HG02884 (cell line): ENCODE results near the gene PCARE.

ENCODE experiments used
- ATAC-seq: cut with Tn5 transposase; IDR thresholded peaks from one replicate; pipeline ENCODE4 v1.9.1; 2021; ENCODE audit warnings: mild to moderate bottlenecking, moderate library complexity; ENCODE audit not compliant: unreplicated experiment

Gene PCARE

DNA sequence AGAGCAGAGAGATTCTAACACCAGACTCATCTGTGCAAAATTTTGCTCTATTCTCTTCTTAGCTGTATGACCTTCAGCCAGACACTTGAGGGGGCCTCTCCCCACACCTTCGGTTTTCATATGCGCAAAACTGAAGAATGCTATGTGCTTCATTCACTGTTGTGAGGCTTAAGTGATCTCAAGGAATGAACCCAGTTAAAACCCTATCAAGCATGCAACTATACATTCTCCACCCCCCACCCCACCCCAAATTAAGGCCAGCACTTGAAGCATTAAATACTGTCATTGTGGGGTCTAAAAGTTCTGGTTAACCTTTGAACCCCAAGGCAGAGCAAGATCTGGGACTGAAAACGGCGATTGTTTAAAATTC is 10.0 kb downstream of the PCARE start:
- no peak for ATAC-seq

DNA sequence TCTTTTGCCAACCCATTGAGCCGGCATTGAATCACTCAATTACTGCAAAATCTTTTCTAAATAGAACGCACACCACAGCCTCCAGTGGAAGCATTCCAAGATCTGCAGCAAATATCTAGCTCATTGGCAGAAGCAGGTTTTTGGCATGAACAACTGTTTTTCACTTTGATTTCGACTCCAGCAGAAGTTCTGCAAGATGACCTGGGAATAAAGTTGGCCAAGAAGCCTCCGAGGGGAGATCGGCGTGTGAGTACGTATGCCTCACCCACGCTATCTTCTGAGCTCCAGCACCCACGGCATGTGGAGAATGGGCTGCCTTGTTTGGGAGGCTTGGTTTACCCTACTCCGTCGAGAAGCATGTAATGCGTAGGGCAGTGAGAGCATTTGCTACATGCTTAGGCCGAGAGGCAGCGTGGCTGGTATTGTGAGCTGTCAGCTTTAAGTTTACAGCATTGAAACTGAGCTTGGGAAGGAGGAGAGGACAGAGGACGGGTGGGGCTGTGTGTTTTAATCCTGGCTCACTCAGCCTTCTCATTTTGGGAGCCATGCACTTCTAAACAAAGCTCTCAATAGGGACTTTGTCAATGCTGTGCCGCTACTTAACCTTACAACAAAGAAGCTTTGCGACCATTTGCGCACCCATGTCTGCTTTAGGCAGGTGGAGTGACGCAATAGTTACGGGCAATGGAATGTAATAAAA is 10.5 kb downstream of the PCARE start:
- no peak for ATAC-seq

DNA sequence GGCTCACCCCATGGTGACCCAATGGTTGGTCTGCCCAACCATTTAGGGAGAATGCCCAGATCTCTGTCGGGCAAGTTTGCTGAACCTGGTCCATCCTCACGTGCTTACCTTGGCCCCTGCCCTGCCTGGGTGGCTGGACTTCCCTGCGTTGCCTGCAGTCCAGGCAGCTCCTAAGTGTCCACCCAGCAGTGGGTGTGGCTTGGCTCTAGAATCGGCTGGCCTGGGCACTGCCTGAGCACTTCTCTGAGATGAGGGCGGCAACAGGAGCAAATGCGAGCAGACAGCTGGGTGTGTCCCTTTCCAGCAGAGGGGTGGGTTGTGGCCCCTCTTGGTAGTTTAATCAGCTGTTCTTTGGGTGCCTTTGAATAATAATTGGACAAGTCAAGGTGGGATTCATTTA is 11.3 kb downstream of the PCARE start:
- no peak for ATAC-seq

DNA sequence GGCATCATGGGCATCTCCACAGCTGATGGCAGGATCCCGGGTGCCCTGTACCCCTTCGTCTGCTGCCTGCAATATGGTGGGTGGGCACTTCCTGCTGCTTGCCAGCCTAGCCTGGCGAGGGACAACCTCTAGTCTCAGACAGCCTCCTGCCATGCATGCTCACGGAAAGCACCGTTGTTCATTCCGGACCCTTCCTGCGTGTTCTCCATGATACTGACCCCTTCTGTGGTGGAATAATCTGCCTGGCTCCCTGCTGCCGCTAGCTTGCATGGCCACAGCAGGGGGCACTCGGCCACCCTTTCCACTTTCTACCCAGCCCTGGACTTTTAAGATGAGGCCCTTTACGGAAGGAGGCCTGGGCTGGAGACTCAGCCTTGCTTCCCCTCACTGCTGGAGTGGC is 12.0 kb downstream of the PCARE start:
- no peak for ATAC-seq

DNA sequence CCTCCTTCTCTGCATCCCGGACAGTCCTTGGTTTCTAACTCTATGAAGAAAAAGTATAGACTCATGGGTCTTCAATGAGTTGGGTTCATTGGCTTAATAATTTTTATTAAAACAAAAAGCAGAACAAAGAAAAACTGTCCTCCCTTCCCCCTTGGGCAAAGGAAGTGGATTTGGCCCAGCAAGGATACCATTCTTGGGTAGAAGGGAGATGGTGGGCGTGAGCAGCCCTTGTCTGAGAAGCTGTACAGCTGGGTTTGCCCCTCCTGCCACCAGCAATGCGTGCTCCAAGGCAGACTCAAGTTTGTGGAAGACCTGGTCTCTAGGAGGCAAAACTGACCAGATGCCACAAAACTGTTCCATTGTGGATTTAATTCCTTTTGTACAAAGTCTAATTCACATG is 12.7 kb downstream of the PCARE start:
- ATAC-seq = no peak

DNA sequence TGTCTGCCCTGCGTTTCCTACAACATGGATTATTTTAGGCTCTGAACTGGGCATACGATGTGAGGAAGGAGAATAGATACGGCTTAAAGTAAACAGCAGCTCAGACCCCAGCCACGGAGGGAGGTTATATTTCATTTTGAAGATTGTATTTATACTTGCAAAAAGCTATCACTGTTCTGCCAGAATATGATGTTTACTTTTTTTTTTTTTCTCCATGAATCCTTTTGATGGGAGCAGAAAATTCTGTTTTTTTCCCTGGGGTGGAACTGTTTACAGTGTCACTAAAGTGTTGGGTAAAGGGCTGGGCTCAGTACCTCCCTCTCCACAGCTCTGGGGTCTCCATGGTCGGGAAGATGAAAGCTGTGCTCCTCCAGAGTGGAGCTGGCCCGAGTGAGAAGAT is 13.1 kb downstream of the PCARE start:
- no peak for ATAC-seq

DNA sequence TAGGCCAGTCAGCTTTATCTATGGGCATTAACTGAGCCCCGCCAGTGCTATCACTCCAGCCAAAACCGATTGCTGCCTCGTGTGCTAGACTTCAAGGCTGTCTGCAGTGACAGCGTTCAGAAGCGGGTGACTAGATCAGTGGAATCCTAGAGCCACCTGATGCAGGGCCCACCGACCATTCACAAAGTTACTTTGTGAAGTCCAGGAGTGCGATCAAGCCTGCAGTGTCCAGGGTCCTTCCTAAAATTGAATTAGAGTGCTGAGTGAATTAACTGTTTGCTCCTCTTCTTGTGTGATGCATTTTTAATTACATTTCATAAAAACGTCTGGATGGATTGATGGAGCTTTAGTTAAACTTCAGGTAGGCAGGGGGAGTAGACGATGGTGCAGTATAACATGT is 13.9 kb downstream of the PCARE start:
- ATAC-seq = no peak

DNA sequence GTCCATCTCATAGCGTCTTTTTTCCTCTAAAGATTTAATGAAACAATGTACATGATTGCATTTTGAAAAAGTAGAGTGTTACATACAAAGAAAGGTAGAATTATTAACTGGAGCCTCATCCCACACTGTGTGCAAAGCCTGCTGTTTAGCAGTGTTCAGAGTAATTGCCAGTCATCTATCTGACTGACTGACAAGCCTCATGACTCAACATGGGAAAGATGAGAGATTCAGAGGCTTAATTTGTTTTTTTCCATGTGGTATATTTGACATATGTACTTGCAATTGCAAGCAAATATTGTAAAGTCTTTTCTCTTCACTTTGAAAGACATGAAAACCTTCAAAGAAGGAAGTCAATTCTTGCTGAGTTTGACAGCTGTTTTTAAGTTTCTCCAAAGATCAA is 14.7 kb downstream of the PCARE start:
- no peak for ATAC-seq

DNA sequence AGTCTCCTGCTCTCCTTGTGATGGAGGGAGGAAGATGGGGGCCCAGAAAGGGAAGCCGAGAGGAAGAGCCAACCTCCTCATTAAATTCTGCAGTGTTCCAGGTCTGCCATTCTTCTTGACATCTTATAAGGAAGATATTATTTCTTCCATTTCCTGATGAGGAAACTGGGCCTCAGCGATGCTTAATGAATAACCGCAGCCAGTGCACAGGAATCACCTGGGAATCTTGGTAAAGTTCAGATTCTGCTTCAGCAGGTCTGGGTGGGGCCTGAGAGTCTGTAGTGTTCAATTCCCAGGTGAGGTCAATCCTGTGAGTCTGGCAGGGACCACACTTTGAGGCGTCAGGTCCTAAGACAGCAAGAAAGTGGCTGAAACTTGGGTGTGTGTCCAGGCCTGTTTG is 17.3 kb downstream of the PCARE start:
- no peak for ATAC-seq

DNA sequence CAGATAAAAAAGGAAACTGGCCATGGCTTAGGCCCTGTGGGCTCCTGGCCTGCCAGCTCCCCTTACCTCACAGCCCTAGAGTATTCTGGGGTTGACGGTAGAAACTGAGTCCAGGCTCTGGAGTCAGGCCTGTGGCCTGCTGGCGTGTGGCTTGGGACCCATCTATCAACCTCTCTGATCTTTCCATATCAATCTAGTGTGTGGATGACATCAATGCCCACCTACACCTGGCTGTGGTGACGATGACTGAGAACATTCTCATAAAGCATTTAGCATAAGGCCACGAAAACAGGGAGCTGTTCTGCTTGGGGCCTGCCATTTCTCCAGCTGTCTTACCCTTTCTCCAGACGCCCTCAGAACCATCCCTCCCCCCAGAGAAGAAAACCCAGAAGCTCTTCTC is 17.9 kb downstream of the PCARE start:
- ATAC-seq = no peak

DNA sequence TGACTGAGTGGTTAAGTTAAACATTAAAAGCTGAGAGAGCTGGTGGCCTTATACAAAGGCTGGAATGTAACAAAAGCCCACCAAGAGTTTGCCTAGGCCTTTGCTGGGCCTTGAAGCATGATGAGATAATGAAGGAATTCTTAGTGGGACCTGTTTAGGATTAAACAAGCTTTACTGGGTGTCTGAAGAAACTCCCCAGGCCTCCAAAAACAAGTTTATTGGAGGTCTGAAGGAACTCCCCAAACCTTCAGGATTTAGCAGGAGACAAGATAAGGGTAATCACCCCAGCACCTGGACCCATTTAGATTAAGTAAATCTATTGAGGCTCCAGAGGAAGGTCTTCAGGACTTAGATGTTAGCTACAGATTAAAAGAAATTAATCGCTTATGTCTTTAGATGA is 18.7 kb downstream of the PCARE start:
- no peak for ATAC-seq

DNA sequence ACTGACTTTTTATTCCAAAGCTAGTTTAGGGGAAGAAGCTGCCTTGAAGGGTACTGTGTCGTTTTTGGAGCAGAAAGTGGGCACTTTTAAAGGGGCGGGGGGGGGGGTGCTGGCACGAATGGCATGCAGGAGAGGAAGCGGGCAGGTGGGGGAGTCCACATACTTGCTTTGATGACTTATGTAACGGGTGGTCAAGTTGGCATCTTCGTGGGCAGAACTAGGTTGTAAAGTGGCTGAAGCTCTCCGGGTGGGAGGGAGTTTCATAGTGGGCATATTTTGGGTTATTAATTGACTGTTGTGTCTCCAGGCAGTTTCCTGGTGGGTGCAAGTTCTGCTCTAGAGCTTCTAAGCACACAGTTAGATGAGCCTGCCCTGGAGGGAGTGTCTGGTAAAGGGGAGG is 19.9 kb downstream of the PCARE start:
- no peak for ATAC-seq

DNA sequence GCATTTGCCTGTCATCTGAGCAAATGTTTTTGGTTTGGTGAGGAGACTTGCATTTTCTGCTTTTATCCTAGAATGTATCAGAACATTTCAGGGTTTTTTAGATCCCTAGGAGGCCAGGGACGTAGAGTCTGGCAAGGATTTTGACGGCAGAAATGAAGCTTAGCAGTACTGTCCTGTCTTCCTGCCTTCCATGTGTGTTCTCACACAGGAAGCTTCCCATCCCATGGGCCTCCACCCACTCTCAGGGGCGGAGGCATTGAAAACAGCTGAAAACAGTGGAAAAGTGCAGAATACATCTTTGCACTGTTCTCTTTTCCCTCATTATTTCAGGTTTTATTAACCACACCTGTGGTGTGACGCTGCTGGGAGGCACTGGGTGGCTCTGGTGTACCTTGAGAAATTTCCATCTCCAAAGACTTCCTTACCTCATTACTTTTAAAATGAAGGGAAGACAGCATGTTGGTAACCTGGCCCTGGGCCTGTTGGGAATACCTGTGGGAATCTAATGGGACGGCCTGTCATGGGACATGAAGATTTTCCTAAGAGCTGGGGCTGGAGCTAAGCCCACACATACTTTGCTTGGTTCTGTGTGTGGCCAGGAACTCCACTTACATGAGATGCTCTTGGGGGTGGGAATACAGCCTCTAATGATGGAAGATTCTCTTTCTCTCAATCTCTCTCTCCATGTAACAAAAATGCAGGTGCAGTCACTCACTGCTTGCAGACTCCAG is 20.5 kb downstream of the PCARE start:
- ATAC-seq = no peak

DNA sequence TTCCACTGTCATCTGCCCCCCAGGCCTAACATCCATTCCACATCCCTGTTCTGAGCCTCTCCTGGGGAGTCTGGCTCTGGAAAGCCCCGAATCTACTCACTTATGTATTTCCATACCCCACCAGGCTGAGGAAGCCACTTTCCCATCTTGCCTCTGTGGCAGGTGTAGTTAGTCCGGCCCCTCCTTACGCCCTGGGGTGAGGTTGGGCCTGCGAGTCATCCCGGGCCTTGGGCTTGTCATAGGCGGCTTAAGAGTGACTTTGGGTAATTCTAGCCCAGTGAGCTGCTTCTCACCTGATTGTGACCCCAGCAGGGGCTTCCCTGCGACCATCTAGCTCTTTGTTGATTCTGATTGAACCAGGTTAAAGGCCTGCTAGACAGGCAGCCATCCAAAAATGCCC is 21.1 kb downstream of the PCARE start:
- ATAC-seq = no peak

DNA sequence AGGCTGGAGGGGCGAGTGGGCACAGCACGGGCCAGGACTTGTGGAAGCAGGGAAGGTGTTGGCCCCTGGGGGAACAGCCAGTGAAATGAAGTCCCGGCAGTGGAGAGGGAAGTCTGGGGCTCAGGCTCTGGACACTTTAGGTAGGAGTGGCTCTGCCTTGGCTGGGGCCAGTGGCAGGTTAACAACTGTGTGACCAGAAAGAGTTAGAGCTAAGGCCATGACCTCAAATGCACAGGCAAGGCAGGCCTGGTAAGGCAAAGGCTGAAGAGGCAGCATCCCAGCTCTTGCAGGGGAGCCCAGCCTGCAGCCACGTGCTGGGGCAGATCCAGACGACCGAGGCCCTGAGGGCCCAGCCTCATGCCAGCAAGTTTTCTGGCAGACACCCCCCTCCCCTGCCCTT is 21.5 kb downstream of the PCARE start:
- ATAC-seq = no peak

DNA sequence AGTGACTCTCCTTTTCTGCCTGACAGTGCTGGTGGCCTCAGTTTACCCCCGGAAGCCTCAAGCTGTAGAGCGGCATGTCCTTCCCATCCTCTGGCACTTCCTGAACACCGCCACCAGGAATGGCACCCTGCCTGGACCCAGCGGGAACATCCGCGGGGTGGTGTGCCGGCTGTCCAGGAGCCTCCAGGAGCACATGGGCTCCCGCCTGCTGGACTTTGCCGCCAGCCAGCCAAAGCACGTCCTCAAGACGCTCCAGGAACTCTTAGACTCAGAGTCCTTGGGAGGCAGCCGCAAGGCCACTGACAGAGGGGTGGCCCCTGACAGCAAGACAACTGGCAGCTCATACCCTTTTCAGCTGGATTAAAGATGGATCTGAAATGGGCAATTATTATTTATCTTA is 22.6 kb downstream of the PCARE start:
- ATAC-seq = no peak

DNA sequence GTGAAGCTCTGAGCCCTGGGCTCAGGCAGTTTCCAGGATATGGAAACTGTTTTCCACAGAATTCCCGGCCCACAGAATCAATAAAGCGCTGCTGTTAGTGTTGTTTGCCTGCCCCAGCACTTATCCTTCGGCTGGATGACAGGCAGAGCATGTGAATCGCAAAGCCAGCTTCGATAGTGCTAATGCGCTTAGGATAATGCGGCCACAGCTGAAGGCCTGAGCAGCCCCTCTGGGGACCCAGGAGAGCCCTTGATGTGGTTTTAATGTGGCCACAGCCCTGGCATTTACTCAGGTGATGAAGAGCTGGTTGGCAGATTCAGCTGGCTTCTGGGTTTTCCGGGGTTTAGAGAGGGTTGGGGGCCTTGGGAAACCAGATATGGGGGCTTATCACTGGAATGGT is 23.7 kb downstream of the PCARE start:
- no peak for ATAC-seq

DNA sequence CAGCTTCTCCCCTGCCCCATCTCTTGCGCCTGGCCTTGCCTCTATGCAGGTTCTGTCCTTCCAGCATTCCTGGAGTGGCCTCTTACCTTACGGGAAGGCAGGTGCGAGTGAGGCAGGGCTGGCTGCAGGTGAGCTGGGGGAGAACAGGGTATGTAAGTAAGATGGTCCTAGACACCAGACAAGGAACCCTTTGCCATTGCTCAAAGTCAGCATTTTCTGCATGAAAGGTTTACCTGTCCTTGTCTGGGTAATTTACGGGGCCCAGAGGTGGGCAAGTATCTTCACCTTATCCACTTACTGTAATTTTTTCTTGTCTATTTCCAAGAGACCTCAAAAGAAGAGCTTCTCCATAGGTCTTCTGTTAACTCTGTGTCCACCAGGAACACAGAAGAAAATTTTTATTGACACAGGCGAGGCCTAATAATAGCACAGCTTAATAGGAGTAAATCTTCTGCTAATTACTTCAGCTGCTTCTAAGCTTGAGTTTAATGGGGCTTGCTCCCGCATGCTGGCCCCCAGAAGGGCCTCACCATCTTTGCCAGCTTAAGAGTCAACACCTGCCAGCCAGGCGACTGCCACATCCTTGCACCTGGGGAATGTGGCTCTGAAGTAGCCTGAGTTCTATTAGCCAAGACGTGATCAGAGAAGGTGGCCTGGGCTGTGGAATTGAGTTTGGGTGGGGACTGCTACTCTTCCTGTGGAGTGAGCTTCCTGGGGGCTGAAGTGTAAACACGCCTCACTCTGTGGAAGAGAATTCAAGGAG is 27.1 kb downstream of the PCARE start:
- ATAC-seq = no peak

DNA sequence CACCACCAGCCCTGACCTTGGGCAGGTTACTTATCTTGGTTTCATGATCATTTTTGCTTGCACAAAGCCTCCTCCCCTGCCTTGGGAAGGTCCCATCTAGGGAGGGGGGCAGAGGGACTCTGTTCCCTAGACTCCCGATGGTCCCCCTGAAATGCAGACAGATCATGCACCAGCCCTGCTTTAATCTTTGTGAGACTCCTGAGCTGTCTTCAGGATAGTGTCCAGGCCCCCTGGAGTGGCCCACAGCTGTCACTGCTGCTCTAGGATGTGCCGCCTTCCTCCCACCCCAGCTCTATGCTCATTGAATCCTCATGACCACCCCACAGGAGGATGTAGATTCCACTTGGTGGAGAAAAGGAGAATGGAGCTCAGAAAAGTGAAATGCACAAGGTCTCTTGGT is 28.0 kb downstream of the PCARE start:
- ATAC-seq = no peak

DNA sequence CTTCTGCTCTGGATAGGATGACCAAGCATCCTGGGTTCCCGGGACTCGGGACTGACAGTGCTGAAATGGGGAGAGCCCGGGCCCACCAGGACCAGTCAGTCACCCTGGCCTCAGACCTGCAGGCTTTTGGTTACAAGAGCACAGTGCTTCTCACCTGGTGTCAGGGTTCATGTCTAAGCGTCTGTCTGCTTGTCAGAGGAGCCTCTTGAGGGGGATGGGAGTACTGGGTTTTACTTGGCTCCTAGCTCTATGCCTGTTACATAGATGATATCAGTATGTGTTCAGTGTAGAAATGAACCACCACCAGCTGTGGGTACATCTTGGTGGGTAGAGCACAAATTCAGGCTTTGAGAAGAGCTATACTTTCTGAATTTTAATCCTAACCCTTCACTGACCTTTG is 29.9 kb downstream of the PCARE start:
- ATAC-seq = no peak

DNA sequence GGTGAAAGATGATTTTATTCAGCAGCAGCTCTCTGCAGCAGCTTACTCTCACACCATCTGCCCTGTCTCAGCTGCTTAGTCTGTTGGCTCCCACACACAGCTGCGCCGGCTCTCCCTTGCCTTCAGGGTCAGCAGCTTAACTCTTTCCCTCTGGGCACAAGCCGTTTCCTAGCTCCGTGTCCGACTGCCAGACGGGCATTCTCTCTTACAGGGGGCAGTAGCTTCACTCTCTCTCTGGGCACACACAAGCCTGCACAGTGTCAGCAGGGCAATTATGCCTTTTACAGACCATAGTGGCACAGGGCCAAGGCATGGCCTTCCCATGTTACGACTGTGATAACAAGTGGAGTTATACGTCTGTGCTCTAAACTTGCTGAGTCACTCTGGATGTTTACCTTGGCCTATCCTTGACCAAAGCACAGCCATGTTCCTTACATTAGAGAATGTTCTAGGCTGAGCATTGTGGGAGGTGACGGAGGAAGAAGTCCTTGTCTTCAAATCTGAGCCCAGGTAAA is 31.7 kb downstream of the PCARE start:
- no peak for ATAC-seq

DNA sequence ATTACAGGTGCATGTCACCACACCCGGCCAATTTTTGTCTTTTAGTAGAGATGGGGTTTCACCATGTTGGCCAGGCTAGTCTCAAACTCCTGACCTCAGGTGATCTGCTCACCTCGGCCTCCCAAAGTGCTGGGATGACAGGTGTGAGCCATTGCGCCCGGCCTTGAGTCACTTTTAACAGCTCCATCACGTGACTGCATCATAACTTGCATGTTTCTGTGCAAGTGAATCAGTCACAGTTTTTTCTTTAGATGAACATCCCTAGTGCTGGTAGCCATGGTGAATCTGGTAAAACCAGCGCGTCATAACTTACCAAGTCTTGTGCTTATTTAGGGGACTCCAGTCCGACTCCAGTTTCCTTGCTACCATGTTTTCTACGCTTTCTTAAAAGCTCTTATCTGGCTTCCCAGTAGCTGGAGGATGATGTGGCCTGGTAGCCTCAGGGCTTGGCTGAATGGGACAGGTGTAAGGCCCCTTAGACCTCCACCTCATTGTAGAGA is 33.1 kb downstream of the PCARE start:
- ATAC-seq = no peak
